ENCODE data around the gene WRNIP1. TPM values are rescaled to one million over a fixed set of nuclear protein-coding genes. Genes with fewer than 3 reads are reported as not detected.

Gene WRNIP1
- total RNA-seq, 1 experiment from 2014 or later, result 78.8 TPM

GRCh38 chr6:2781685-2782355, 16.6 kb downstream of the WRNIP1 start:
- no peak for TF ChIP-seq POLR2A (IDR thresholded peaks at IDR 0.05; ENCODE audit: borderline replicate concordance, extremely low read depth, insufficient read depth, insufficient read length)
- TF ChIP-seq MAX (IDR thresholded peaks at IDR 0.05), result no peak
- TF ChIP-seq CBX3 (IDR thresholded peaks at IDR 0.05; ENCODE audit: low read depth), result no peak
- no peak for TF ChIP-seq SP1 (IDR thresholded peaks at IDR 0.05; ENCODE audit: low read depth)
- TF ChIP-seq SRF (IDR thresholded peaks at IDR 0.05; ENCODE audit: low read depth), result no peak
- TF ChIP-seq JUND (IDR thresholded peaks at IDR 0.05), result no peak
- no peak for TF ChIP-seq ATF3 (IDR thresholded peaks at IDR 0.05)
- no peak for TF ChIP-seq RAD21 (IDR thresholded peaks at IDR 0.05; ENCODE audit: low read depth)
- no peak for TF ChIP-seq REST (IDR thresholded peaks at IDR 0.05; ENCODE audit: low read depth)
- TF ChIP-seq SIN3A (IDR thresholded peaks at IDR 0.05; ENCODE audit: low read depth), result no peak
- no peak for TF ChIP-seq ELF1 (IDR thresholded peaks at IDR 0.05; ENCODE audit: borderline replicate concordance, low read depth)
- no peak for TF ChIP-seq EZH2phosphoT487 (IDR thresholded peaks at IDR 0.05; ENCODE audit: borderline replicate concordance)
- TF ChIP-seq TCF7L2 (IDR thresholded peaks at IDR 0.05; ENCODE audit: borderline replicate concordance, extremely low read depth, insufficient read depth, insufficient read length), result no peak
- TF ChIP-seq ZNF274 (IDR thresholded peaks at IDR 0.05; ENCODE audit: low read depth, low read length), result no peak
- TF ChIP-seq EZH2 (IDR thresholded peaks at IDR 0.05), result no peak
- TF ChIP-seq FOSL1 (IDR thresholded peaks at IDR 0.05; ENCODE audit: low read depth), result no peak
- no peak for TF ChIP-seq ZBTB33 (IDR thresholded peaks at IDR 0.05; ENCODE audit: extremely low read depth, insufficient replicate concordance, low read length)
- POLR2A ChIA-PET, result interaction anchor here (1.1 kb wide), 1 partner anchor 10 kb away, joined by 4 read pairs; no protein-coding TSS in a partner anchor
- intact Hi-C loops (cut with micrococcal nuclease), result no loop called here

More at GRCh38 chr6:2781685-2782355, 16.6 kb downstream of the WRNIP1 start:
- Histone ChIP-seq H3K36me3 (ENCODE audit: control insufficient read depth in 1 of 2, insufficient read depth in 2 of 2, low read length in 2 of 2) (peaks cover 42 to 54% of the 10 kb centered on the region in 2 experiments; a peak in 3 of 4 replicates), H3K4me1 (ENCODE audit: control insufficient read depth in 1 of 2, insufficient read depth in 2 of 2, low read length in 2 of 2) (no peaks in the 10 kb centered on the region), H3K9ac (ENCODE audit: low read length) (no peak overlapping the region), H3K79me2 (ENCODE audit: insufficient read depth, low read length) (peaks cover 95% of the 10 kb centered on the region), H3K9me2 (ENCODE audit: insufficient read depth) (no peaks in the 10 kb centered on the region), H3K27ac (ENCODE audit: low read depth, low read length) (no peak overlapping the region), H2AFZ (ENCODE audit: low read depth, low read length, poor library complexity, severe bottlenecking) (no peak overlapping the region), H4K20me1 (ENCODE audit: insufficient read depth) (no peaks in the 10 kb centered on the region), H3K9me3 (ENCODE audit: control insufficient read depth in 1 of 2, insufficient read depth in 1 of 2, low read depth in 1 of 2, low read length in 2 of 2) (no peaks in the 10 kb centered on the region), H3K4me3 (replicated peaks in 1 of 2; ENCODE audit: low read depth in 1 of 2, low read length in 2 of 2) (no peak overlapping the region), H3K27me3 (ENCODE audit: insufficient read depth, low read length) (no peaks in the 10 kb centered on the region), H3K4me2 (ENCODE audit: low read length) (no peak overlapping the region)
- DNase-seq (ENCODE audit: low read depth, low spot score) (no peak), ATAC-seq (no peak)
- BruUV-seq (replicated peaks), result no TSS peak
- RAD21 ChIA-PET (ENCODE audit: low non-redundant PET in 1 of 2, low total read pairs in 2 of 2, uncharacterized antibody in 2 of 2, unreplicated experiment in 2 of 2), result no interaction called here
- CTCF ChIA-PET, result interaction anchor here (1.6 kb wide), 1 partner anchor 10 kb away, joined by 5 read pairs; no protein-coding TSS in a partner anchor

Data from HCT116 (cell line).